ENCODE results near the gene PAK1. TPM values are rescaled to one million over a fixed set of nuclear protein-coding genes. Genes with fewer than 3 reads are reported as not detected.

The PAK1 gene
- total RNA-seq, 1 experiment from 2014 or later = 26.1 TPM

DNA sequence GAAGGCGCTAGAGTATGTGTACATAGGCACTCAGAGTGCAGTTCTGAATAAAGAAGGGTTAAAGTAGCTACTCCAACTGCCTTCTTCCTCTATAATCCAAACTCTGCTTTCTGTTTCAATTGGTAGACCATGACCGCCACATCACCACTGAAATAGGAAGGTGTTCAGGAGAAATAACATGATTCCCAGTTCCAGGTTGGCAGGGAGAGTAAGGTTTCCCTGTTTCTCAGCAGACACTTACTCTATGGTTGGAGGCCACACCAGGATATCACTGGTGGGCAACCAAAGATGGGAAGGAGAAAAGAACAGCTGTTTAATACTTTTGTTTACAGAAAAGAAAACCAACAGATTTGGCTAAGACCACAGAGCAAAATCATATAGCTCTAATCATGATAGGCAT is 37.9 kb downstream of the PAK1 start:
- H3K79me2 ChIP-seq (ENCODE audit: low read length) = no peaks in the 10 kb centered on the region
- BruUV-seq (replicated peaks) = no TSS peak
- no peak overlapping the region for H3K4me2 ChIP-seq (ENCODE audit: low read length)
- H3K9me2 ChIP-seq (replicated peaks; ENCODE audit: low read length) = no peaks in the 10 kb centered on the region
- H3F3A ChIP-seq (ENCODE audit: low read length, unreplicated experiment) = no peaks in the 10 kb centered on the region
- ATAC-seq (no peak), DNase-seq (no peak)
- H3K27me3 ChIP-seq (ENCODE audit: low read length) = peaks cover 11% of the 10 kb centered on the region
- no peak overlapping the region for H3K9ac ChIP-seq (ENCODE audit: low read length)
- no peak overlapping the region for H2AFZ ChIP-seq (ENCODE audit: low read length)
- intact Hi-C loops (cut with micrococcal nuclease) = no loop called here
- CTCF ChIA-PET = no interaction called here
- H3K9me3 ChIP-seq (ENCODE audit: low read length) = no peaks in the 10 kb centered on the region
- TF ChIP-seq EZH2phosphoT487 (IDR thresholded peaks at IDR 0.05; ENCODE audit: borderline replicate concordance, low read length) (no peak), EZH2 (IDR thresholded peaks at IDR 0.05; ENCODE audit: low read length, unreplicated experiment) (no peak)
- TF ChIP-seq, protein P1, sequence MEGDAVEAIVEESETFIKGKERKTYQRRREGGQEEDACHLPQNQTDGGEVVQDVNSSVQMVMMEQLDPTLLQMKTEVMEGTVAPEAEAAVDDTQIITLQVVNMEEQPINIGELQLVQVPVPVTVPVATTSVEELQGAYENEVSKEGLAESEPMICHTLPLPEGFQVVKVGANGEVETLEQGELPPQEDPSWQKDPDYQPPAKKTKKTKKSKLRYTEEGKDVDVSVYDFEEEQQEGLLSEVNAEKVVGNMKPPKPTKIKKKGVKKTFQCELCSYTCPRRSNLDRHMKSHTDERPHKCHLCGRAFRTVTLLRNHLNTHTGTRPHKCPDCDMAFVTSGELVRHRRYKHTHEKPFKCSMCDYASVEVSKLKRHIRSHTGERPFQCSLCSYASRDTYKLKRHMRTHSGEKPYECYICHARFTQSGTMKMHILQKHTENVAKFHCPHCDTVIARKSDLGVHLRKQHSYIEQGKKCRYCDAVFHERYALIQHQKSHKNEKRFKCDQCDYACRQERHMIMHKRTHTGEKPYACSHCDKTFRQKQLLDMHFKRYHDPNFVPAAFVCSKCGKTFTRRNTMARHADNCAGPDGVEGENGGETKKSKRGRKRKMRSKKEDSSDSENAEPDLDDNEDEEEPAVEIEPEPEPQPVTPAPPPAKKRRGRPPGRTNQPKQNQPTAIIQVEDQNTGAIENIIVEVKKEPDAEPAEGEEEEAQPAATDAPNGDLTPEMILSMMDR (conservative IDR thresholded peaks at IDR 0.05; ENCODE audit: low read depth, low read length) = no peak
- H3K4me1 ChIP-seq (ENCODE audit: insufficient read depth, low read length) = no peaks in the 10 kb centered on the region
- no peak overlapping the region for H3K27ac ChIP-seq (ENCODE audit: low read length)
- H3K4me3 ChIP-seq (ENCODE audit: low read length) = no peak overlapping the region
- POLR2A ChIA-PET (ENCODE audit: unreplicated experiment) = no interaction called here
- H3K36me3 ChIP-seq (ENCODE audit: low read depth, low read length) = no peaks in the 10 kb centered on the region
- no peaks in the 10 kb centered on the region for H4K20me1 ChIP-seq (ENCODE audit: low read length)

DNA sequence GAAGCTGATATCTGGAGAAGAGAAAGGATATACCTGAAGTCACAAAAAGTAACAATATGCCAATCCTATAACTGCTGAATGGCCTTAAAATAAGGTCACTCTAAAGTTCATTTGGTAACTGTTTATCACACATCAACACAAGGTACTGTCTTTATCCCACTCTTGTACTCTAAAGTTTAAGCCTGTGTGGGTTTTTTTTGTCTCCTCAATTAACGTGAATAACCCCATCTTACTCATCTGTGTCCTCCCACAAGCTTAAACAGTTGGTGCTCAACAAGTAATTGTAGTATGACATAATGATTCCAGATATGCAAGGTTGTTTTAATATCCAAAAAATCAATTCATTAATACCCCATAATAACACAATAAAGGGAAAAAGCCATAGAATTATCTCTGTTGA is 42.1 kb downstream of the PAK1 start:
- ChIA-PET CTCF (no interaction called here), POLR2A (ENCODE audit: unreplicated experiment) (no interaction called here)
- Histone ChIP-seq H4K20me1 (ENCODE audit: low read length) (no peaks in the 10 kb centered on the region), H3K4me1 (ENCODE audit: insufficient read depth, low read length) (no peaks in the 10 kb centered on the region), H3K9me3 (ENCODE audit: low read length) (no peaks in the 10 kb centered on the region), H3K27ac (ENCODE audit: low read length) (no peak overlapping the region), H3K4me3 (ENCODE audit: low read length) (no peak overlapping the region), H3F3A (ENCODE audit: low read length, unreplicated experiment) (no peaks in the 10 kb centered on the region), H3K4me2 (ENCODE audit: low read length) (no peak overlapping the region), H3K9ac (ENCODE audit: low read length) (no peak overlapping the region), H3K27me3 (ENCODE audit: low read length) (no peaks in the 10 kb centered on the region; the same call in 1 of the 2 replicates), H3K36me3 (ENCODE audit: low read depth, low read length) (no peaks in the 10 kb centered on the region), H3K9me2 (replicated peaks; ENCODE audit: low read length) (no peaks in the 10 kb centered on the region), H3K79me2 (ENCODE audit: low read length) (no peaks in the 10 kb centered on the region), H2AFZ (ENCODE audit: low read length) (no peak overlapping the region)
- ATAC-seq (no peak), DNase-seq (no peak)
- intact Hi-C loops (cut with micrococcal nuclease) = no loop called here
- TF ChIP-seq, protein P1 (conservative IDR thresholded peaks at IDR 0.05; ENCODE audit: low read depth, low read length) = no peak
- TF ChIP-seq EZH2phosphoT487 (IDR thresholded peaks at IDR 0.05; ENCODE audit: borderline replicate concordance, low read length) = no peak
- TF ChIP-seq EZH2 (IDR thresholded peaks at IDR 0.05; ENCODE audit: low read length, unreplicated experiment) = no peak
- BruUV-seq (replicated peaks) = no TSS peak

DNA sequence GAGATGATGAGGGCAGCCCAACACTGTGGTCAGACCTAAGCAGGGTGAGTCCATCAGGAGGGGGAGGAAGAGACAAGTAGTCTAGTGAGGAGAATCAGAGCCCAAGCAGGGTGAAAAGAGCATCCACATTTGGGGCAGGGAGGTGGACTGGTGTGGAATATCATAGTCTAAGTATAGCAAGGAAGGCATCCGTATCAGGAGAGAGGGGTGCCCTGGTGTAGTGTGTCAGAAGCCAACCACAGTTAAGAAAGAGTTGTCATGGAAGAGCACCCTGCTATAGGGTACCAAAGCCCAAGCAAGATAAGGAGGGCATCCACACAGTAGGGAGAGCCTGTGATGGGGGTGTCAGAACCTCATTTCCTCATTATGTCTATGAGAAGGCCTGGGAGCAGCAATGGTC is 45.3 kb downstream of the PAK1 start:
- Histone ChIP-seq H3K27ac (ENCODE audit: low read length) (no peak overlapping the region), H3F3A (ENCODE audit: low read length, unreplicated experiment) (no peaks in the 10 kb centered on the region), H3K4me2 (ENCODE audit: low read length) (no peak overlapping the region), H3K9me3 (ENCODE audit: low read length) (no peaks in the 10 kb centered on the region), H3K4me3 (ENCODE audit: low read length) (no peak overlapping the region), H3K9me2 (replicated peaks; ENCODE audit: low read length) (no peaks in the 10 kb centered on the region), H3K36me3 (ENCODE audit: low read depth, low read length) (no peaks in the 10 kb centered on the region), H3K4me1 (ENCODE audit: insufficient read depth, low read length) (no peaks in the 10 kb centered on the region), H4K20me1 (ENCODE audit: low read length) (no peaks in the 10 kb centered on the region), H3K9ac (ENCODE audit: low read length) (no peak overlapping the region), H2AFZ (ENCODE audit: low read length) (no peak overlapping the region), H3K27me3 (ENCODE audit: low read length) (no peaks in the 10 kb centered on the region), H3K79me2 (ENCODE audit: low read length) (no peaks in the 10 kb centered on the region)
- ATAC-seq (no peak), DNase-seq (no peak)
- ChIA-PET CTCF (no interaction called here), POLR2A (ENCODE audit: unreplicated experiment) (no interaction called here)
- TF ChIP-seq, protein P1 (conservative IDR thresholded peaks at IDR 0.05; ENCODE audit: low read depth, low read length) = no peak
- no peak for TF ChIP-seq EZH2 (IDR thresholded peaks at IDR 0.05; ENCODE audit: low read length, unreplicated experiment)
- TF ChIP-seq EZH2phosphoT487 (IDR thresholded peaks at IDR 0.05; ENCODE audit: borderline replicate concordance, low read length) = no peak
- no TSS peak for BruUV-seq (replicated peaks)
- intact Hi-C loops (cut with micrococcal nuclease) = no loop called here
